Stimulated activated CD8-positive, alpha-beta memory T cell treated with anti-CD3 and anti-CD28 coated beads, Interleukin-7, amount 100 ng/mL, for 48 hours (primary cell): ENCODE results near the gene CDH4.

Source experiments
- DNase-seq, 2 donors: peaks; one replicate each; pipeline ENCODE4 v3.0.0-alpha.2; 2020; ENCODE audit warnings: low read depth in 1 of 2; ENCODE audit errors: extremely low read depth in 1 of 2

The CDH4 gene

GRCh38 chr20:61660559-61660958, 408.5 kb downstream of the CDH4 start:
- DNase-seq = no peak

DNA sequence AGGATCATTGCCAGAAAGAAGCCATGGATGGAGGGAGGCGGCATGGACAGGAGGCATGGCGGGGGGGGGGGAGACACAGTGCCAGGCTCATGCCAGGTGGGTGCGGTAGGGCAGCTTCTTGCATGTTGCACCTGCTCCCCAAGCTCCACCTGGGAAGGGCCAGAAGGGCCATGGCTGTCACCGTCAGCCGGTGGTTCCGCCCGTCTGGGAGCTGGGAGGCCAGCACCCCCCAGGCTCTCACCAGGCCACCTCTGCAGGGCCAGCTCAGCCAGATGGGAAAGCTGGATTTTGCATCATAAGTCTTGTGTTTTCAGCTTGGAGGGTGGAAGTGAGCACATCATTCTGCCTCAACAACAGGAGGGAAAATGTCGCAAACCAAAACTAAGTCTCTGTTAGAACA, 409.0 kb downstream of the CDH4 start:
- no peak for DNase-seq

- DNase-seq = no peak
These were observed 409.5 kb downstream of the CDH4 start for GRCh38 chr20:61661583-61661982.

DNA sequence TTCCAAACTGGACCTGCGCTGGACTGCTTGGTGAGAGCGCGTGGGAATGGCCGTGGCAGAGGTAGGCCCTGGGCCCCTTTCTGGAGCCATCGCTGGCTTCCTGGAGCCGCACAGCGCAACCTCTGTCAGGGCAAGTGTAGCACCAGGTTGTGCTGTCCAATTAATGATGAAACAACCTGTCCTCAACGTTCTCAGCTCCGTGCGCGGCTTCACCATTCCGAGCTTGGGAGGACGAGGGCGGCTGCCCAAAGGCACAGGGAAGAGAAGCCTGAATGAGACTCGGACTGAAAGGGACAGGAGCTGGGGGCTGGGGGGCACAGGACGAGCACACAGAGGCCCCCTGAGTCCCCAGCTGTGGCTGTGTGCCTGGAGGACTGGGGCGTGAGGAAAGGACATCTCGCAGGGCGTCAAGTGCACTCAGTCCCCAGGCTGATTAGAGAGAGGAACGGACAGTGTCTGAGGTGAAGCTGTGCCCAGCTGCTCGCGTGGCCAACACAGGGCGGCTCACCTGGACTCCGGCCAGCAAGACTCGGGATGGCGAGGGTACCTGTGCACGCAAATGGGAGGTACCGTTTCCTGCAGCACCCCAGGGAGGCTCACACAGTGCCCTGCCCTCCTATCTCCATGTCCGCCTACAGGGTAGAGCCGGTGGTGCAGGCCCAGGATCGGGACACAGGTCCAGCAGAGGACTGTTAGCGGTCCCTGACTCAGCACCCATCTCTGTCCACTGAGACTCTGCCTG, 410.3 kb downstream of the CDH4 start:
- DNase-seq = no peak

- DNase-seq = no peak
These were observed 410.9 kb downstream of the CDH4 start for GRCh38 chr20:61662968-61663331.

GRCh38 chr20:61663521-61664425, 411.7 kb downstream of the CDH4 start:
- no peak for DNase-seq

DNA sequence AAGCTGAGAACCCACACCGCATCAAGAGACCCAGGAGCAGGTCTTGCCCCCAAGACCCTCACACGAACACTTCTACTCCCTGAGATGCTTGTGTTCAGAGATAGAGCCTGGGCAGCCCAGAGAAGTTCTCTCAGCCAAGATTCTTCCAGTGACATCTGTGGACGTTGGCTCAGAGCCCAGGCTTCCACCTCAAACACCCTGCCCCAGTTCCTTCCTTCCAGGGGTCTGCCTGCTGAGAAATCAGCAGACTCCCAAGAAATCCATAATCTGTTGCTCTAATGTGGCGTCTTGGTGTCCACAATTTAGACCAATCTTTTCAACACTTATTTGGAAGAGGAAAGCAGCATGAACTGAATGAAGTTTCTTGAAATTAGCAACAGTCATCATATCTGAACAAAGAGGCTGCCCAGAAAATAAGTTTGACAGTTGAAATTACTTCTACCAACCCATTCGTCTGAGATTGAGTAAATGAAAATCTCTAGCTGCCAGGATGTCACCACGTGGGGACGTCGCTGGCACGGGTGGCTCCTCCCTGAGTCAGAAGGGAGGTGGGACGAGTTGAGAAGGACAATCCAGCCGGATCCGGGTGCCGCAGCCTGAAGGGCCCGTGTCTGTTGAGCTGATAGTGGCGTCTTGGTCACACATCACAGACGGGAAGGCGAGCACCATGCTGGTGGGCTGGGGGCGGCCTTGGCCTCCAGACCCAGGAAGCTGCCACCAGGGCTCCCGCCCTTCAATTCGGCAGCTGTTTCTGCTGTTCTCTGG, 412.7 kb downstream of the CDH4 start:
- DNase-seq = no peak

DNA sequence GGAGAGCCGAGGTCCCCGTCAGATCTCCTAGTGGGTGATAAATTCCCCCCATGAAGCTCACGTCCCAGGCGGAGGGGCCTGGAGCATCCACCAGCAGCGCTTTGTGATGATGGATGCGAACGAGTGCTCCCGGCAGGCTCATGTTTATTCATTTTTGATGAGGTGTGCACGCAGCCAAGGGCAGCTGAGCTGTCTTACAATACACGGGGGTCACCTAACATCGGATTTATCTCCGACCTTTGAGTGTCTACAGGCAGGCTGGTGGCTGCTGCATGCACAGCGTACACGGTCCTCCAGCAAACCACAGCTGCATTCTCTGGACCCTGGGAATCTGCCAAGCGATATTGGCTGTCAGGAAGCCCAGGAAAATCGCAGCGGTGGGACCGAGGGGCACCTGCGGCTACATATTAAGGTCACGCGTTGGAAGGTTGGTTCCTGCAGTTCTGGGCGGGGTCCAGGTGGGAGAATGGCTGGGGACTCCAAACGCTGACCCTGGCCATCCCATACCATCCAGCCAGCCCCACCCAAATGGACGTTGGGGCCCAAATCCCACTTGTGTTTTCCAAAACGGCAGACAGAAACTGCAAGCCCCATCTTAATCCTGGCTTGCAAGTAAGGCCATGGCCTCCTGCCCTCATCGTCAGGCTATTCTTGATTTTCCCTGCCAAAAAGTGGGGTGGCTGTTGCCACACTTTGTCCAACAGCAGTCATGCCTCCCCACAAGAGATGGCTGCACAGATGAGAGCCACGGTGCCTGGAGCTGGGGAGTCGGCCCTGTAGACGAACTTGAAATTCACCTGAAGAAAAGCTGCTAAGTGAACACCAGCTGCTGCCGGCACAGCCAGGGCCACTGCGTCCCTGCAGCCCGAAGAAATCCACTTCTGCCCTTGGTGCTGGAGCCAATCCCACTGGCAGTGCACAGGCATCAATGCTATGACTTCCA, 413.7 kb downstream of the CDH4 start:
- DNase-seq = no peak

DNA sequence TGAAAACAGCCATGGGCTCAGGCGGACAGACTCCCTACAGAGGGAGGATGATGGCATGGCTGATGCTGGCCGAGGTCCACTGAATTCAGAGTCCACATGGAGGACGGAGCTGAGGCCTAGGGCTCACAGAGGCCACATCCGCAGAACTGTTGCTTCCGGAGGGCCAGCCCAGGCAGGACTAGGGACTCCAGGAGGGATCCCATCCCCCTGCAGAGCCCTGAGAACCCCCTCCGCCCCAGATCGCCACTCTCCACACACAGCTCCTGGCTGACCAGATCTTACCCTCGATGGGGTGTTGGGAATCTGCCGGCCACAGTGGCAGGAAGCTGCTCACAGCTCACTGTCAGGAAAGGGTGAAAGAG, 414.4 kb downstream of the CDH4 start:
- DNase-seq = no peak

GRCh38 chr20:61667056-61667792, 415.2 kb downstream of the CDH4 start:
- DNase-seq = no peak

GRCh38 chr20:61668065-61668650, 416.1 kb downstream of the CDH4 start:
- no peak for DNase-seq

- DNase-seq = no peak
These were observed 416.9 kb downstream of the CDH4 start for GRCh38 chr20:61668771-61669503.

GRCh38 chr20:61670274-61670673, 418.2 kb downstream of the CDH4 start:
- no peak for DNase-seq

GRCh38 chr20:61671559-61671958, 419.5 kb downstream of the CDH4 start:
- no peak for DNase-seq

DNA sequence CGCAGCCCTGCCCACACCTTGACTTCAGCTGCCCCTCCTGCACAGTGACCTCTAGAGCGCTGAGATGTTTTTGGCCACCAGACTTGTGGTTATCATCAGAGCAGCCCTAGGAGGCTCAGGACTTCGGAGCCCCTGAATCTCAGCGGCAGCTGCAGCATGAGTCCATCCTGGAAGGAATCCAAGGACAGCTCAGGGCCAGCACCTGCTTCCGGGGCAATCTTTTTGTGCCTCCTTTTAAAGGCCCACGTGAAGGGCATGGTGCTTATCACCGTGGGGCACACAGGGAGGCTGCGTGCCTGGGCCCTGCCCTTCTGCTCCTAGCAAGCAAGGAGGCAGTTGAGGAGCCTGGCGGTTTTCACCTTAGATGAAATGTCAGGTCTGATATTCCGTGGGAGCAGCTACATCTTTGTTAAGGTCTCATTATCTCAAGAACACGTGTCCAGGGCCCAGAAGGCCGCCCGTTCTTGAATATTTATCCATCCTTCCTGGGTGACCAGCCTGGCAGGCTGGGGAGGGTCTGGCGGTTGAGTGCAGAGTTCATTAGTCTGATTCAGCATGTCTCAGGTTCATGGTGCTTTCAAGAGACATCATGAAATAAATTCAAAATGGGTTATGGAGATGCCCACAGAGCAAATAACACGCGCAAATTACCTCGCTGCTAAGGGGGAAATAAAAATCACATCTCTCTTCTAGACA, 421.2 kb downstream of the CDH4 start:
- DNase-seq = no peak

GRCh38 chr20:61674121-61674520, 422.1 kb downstream of the CDH4 start:
- DNase-seq = no peak

- DNase-seq = no peak
These were observed 422.6 kb downstream of the CDH4 start for GRCh38 chr20:61674688-61675087.

DNA sequence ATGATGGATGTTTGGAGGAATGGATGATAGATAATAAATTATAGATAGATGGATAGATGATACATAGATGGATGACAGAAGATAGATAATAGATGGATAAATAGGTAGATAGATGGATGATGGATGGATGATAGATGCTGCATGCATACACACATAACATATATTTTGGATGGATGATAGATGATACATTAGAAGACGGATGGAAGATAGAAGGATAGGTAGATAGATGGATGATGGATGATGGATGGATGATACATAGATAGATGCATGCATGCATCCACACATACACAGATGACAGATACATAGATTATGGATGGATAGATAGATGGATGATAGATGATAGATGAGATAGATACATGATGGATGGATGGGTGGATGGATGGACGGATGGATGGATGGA, 425.9 kb downstream of the CDH4 start:
- no peak for DNase-seq
